Omental fat pad (tissue), 4 donors: ENCODE results near the gene SRGAP1. TPM values are rescaled to one million over a fixed set of nuclear protein-coding genes. Genes with fewer than 3 reads are reported as not detected.

Experiments
- ATAC-seq: fragments of 150-250 bp; one replicate; pipeline ENCODE4 v1.9.1; 2016; ENCODE audit warnings: mild to moderate bottlenecking, moderate library complexity; ENCODE audit not compliant: low FRiP score
- DNase-seq: peaks from one replicate; pipeline ENCODE4 v3.0.0-alpha.2; 2019; ENCODE audit warnings: low spot score
- total RNA-seq, 4 donors: library from RNA; depleted of rRNA; stranded (reverse); fragments of >200 nt; gene quantifications; one replicate each; pipeline ENCODE4 v1.1.0, GENCODE V29; 2016
- TF ChIP-seq, protein P1 (sequence below), 3 donors: fragments of 450-650 bp; IDR thresholded peaks; one replicate each; pipeline ENCODE4 v1.5.1; 2016 to 2017; ENCODE audit warnings: antibody characterized with exemption in 3 of 3, mild to moderate bottlenecking in 3 of 3, moderate library complexity in 2 of 3

The SRGAP1 gene
- total RNA-seq, 4 donors from 2014 or later: 10.6 to 69.1 (median 12.9) TPM

DNA sequence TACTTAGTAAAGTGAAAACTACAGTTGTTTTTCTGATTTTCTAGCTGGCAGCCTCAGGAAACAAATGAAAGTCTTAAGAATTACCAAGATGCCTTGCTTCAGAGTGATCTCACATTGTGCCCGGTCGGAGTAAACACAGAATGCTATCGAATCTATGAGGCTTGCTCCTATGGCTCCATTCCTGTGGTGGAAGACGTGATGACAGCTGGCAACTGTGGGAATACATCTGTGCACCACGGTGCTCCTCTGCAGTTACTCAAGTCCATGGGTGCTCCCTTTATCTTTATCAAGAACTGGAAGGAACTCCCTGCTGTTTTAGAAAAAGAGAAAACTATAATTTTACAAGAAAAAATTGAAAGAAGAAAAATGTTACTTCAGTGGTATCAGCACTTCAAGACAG is 35.9 kb upstream of the SRGAP1 start:
- TF ChIP-seq, protein P1, sequence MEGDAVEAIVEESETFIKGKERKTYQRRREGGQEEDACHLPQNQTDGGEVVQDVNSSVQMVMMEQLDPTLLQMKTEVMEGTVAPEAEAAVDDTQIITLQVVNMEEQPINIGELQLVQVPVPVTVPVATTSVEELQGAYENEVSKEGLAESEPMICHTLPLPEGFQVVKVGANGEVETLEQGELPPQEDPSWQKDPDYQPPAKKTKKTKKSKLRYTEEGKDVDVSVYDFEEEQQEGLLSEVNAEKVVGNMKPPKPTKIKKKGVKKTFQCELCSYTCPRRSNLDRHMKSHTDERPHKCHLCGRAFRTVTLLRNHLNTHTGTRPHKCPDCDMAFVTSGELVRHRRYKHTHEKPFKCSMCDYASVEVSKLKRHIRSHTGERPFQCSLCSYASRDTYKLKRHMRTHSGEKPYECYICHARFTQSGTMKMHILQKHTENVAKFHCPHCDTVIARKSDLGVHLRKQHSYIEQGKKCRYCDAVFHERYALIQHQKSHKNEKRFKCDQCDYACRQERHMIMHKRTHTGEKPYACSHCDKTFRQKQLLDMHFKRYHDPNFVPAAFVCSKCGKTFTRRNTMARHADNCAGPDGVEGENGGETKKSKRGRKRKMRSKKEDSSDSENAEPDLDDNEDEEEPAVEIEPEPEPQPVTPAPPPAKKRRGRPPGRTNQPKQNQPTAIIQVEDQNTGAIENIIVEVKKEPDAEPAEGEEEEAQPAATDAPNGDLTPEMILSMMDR (IDR thresholded peaks at IDR 0.05): no peak
- no peak for DNase-seq
- no peak for ATAC-seq

DNA sequence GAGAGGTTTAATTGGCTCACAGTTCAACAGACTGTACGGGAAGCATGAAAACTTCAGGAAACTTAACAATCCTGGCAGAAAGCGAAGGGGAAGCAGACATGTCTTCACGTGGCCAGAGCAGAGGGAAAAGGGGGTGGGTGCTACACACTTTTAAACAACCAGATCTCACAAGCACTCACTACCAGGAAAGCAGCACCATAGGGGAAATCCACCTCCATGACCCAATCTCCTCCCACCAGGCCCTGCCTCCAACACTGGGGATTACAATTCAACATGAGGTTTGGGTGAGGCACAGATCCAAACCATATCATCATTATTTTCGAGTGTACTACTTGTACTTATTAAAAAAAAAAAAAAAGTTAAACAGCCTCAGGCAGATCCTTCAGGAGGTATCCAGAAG is 34.9 kb upstream of the SRGAP1 start:
- DNase-seq: no peak
- TF ChIP-seq, protein P1 (IDR thresholded peaks at IDR 0.05): no peak
- ATAC-seq: no peak

DNA sequence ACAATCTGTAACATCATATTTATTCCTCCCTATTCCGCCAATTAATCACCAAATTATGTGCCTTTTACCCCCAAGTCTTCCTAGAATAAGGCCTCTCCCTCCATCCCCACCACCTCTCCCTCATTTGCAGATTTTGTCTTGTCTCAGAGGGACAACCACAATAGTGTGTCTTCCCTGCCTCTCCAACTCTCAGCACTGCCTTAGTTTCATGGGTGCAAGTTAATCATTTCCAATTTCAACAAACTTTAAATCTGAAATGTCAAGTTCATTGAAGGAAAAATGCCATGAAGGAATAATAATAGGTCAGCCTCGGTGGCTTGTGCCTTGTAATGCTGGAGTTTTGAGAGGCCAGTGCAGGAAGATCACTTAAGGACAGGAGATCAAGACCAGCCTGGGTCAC is 33.2 kb upstream of the SRGAP1 start:
- TF ChIP-seq, protein P1 (IDR thresholded peaks at IDR 0.05): no peak
- DNase-seq (no peak), ATAC-seq (no peak)

DNA sequence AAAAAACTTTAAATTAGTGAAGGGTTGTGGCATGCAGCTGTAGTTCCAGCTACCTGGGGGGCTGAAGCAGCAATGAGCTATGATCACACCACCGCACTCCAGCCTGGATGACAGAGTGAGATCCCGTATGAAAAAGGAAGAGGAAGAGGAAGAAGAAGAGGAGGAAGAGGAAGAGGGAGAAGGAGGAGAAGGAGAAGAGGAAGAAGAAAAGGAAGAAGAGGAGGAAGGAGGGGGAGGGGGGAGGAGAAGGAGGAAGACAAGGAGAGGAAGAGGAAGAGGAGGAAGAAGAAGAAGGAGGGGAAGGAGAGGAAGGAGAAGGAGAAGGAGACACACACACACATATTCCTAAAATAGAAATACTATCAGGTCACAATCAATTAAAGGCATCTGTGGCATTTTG is 32.7 kb upstream of the SRGAP1 start:
- TF ChIP-seq, protein P1 (IDR thresholded peaks at IDR 0.05): no peak
- DNase-seq (no peak), ATAC-seq (no peak)

DNA sequence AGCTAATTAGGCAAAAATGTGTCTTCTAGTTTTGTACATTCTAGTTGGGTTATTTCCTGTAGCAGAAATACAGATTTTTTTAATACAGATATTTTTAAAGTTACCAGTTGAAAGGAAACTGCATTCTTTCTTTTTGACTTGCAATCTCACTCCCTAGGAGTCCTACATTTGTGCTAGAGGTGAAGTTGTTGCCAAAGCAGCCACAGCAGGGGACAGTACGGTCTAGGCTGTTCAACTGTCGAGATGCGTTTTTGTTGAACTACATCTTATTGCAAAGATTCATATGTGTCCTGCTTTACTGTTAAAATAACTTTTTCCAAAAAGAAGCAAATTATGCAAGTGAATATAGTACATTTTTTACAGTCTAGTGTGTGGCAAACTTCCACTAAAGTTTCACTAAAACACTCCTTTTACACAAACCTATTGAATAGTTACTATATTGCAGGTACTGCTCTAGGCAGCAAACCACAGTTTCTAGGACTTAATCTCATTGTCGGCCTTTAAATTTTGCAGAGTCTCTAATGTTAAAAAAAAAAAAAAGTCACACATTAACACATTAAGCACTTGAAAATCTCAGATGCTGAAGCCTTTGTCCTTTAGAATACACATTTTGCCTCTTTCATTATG is 30.2 kb upstream of the SRGAP1 start:
- DNase-seq (no peak), ATAC-seq (no peak)
- TF ChIP-seq, protein P1 (IDR thresholded peaks at IDR 0.05): no peak

DNA sequence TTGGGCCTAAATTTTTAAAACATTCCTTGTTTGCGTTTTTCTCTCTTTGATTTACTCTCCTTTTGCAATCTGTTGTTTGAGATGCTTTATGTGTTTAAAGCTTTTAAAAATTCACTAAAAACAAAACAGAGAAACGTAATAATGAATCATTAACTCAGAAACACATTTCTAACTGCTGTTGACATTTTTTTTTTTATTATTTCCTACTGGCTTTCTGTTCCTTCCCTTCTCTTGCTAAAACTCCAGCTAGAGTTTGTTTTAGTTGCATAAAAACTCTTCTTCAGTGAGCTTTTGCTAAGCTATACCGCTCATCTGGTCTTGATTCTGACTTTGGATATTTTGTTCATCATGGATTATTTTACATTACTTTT is 29.0 kb upstream of the SRGAP1 start:
- DNase-seq (no peak), ATAC-seq (no peak)
- TF ChIP-seq, protein P1 (IDR thresholded peaks at IDR 0.05): no peak

DNA sequence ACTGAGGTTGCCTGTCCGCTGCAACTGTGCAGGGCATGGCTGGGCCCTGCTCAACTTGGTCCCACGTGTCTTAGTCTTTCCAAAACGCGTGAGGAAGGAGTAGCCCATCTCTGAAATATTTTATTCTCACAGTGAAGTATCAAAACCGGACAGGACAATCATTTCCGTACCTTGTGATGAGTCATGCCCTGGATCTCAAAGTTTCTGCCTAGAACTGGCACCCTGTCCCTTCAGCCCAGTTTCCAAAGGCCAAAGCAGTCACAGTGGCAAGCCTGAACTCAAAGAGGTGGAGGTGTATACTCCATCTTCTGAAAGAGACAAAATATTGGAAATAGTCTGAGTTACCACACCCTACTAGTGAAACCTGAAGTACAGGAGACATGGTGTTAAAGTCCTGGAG is 28.5 kb upstream of the SRGAP1 start:
- ATAC-seq (no peak), DNase-seq (no peak)
- TF ChIP-seq, protein P1 (IDR thresholded peaks at IDR 0.05): no peak
